ENCODE results near the gene ATXN2L. TPM values are rescaled to one million over a fixed set of nuclear protein-coding genes. Genes with fewer than 3 reads are reported as not detected.
"Not testable (repeated sequence)": the region's sequence is repeated elsewhere in the genome, so short reads cannot be mapped to it uniquely, and the experiment has no call there.

ATXN2L gene, protein sequence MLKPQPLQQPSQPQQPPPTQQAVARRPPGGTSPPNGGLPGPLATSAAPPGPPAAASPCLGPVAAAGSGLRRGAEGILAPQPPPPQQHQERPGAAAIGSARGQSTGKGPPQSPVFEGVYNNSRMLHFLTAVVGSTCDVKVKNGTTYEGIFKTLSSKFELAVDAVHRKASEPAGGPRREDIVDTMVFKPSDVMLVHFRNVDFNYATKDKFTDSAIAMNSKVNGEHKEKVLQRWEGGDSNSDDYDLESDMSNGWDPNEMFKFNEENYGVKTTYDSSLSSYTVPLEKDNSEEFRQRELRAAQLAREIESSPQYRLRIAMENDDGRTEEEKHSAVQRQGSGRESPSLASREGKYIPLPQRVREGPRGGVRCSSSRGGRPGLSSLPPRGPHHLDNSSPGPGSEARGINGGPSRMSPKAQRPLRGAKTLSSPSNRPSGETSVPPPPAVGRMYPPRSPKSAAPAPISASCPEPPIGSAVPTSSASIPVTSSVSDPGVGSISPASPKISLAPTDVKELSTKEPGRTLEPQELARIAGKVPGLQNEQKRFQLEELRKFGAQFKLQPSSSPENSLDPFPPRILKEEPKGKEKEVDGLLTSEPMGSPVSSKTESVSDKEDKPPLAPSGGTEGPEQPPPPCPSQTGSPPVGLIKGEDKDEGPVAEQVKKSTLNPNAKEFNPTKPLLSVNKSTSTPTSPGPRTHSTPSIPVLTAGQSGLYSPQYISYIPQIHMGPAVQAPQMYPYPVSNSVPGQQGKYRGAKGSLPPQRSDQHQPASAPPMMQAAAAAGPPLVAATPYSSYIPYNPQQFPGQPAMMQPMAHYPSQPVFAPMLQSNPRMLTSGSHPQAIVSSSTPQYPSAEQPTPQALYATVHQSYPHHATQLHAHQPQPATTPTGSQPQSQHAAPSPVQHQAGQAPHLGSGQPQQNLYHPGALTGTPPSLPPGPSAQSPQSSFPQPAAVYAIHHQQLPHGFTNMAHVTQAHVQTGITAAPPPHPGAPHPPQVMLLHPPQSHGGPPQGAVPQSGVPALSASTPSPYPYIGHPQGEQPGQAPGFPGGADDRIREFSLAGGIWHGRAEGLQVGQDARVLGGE
- 70.9 and 81.2 TPM in 2 replicates for total RNA-seq
- 116 and 129 TPM in 2 replicates for polyA plus RNA-seq

DNA sequence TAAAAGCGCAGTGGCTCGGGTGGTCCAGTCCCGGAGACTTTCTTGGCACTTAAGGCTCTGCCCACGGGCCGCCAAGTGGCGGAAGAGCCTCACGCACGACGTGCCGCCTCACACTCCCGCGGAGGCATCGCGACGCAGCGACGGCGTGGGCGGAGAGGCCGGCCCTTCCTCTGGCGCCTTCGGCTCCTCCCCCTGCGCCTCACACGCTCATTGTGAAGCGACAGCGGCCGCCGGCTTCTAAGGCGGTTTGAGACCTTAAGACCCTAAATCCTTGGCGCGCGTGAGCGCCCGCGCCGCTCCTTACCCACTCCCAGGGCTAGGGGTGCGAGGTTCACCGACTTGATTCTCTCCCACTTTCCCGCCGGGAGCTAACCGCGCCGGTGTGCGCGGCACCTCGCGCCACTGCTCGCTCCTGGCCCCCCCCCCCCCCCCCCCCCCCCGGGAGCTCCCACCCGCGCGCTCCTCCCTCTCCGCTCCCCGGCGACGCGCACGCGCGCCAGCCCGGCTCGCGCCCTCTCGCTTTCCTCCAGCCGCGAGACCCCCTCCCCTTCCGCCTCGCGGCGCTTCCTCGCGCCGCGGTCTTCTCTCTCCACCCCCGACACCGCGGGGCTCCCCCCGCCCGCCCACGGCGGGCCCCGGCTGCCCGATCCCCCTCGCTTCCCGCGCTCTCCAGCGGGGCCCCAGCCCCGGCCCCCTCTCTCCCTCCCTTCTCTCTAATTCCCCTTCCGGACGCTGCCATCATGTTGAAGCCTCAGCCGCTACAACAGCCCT, at the start of gene ATXN2L:
Gene ATXN2L (plus strand): TSS at position 480 of the 771 bp plus-strand sequence. CDS start 261 bp downstream, at position 741.
- Histone ChIP-seq H3K4me1 (ENCODE audit: low read depth) (peaks cover 10% of the 10 kb centered on the region), H3K27ac (peak within 1 kb of the TSS; percentile 99), H3K4me3 (peak within 1 kb of the TSS; percentile 97), H3K27me3 (no peaks in the 10 kb centered on the region), H3K9me3 (ENCODE audit: low read depth) (no peaks in the 10 kb centered on the region), H3K36me3 (peaks cover 21% of the 10 kb centered on the region)
- DNase-seq (ENCODE audit: low read depth in 1 of 2, low spot score in 1 of 2), result peak; percentile 96 to 99
- TF ChIP-seq CTCF (IDR thresholded peaks at IDR 0.05; ENCODE audit: low read depth, low read length), result no peak

GRCh38 chr16:28781697-28782096, 41.1 kb upstream of the ATXN2L start:
- H3K27ac ChIP-seq; H3K36me3 ChIP-seq; H3K4me3 ChIP-seq; H3K4me1 ChIP-seq (ENCODE audit: low read depth); H3K9me3 ChIP-seq (ENCODE audit: low read depth); DNase-seq (ENCODE audit: low read depth in 1 of 2, low spot score in 1 of 2); H3K27me3 ChIP-seq: not testable (repeated sequence)

- not testable (repeated sequence) for DNase-seq (ENCODE audit: low read depth in 1 of 2, low spot score in 1 of 2); H3K4me3 ChIP-seq; H3K4me1 ChIP-seq (ENCODE audit: low read depth); H3K27ac ChIP-seq; H3K9me3 ChIP-seq (ENCODE audit: low read depth); H3K36me3 ChIP-seq; H3K27me3 ChIP-seq
Measured at GRCh38 chr16:28782357-28782756, 40.4 kb upstream of the ATXN2L start.

DNA sequence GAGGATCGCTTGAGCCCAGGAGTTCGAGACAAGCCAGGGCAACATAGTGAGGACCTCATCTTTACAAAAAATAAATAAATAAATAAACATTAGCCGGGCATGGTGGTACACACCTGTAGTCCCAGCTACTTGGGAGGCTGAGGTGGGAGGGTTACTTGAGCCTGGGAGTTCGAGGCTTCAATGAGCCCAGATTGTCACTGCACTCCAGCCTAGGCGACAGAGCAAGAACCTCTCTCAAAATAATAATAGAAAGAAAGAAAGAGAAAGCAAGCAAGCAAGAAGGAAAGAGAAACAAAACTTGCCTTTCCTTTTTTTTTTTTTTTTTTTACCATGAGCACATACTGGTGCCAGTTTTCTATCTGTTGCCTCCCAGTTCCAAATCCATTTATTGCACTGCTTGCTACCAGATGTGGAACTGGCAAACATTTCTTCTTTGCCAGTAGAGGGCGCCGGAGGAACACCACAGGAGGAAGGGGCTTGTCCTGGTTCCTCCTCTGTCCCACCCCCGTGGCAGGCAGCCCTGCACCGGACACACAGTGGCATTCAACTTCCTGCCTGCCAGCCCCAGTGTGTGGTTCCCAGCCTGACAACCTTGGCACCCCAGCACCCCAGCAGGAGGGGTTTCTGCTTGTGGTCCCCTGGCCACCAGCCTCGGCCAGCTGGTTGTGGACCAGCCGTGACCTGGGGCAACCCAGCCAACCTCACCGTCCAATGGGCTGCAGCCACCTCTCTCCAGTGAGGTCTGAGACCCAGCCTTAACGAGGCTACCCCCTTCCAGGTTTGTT, 20.4 kb upstream of the ATXN2L start:
- H3K27ac ChIP-seq; H3K27me3 ChIP-seq; H3K36me3 ChIP-seq; H3K4me1 ChIP-seq (ENCODE audit: low read depth); H3K4me3 ChIP-seq; H3K9me3 ChIP-seq (ENCODE audit: low read depth): not testable (repeated sequence)
- peak in 1 of 2 donors; percentile 79 for DNase-seq (ENCODE audit: low read depth in 1 of 2, low spot score in 1 of 2)
- TF ChIP-seq CTCF (IDR thresholded peaks at IDR 0.05; ENCODE audit: low read depth, low read length), result peak; percentile 28

DNA sequence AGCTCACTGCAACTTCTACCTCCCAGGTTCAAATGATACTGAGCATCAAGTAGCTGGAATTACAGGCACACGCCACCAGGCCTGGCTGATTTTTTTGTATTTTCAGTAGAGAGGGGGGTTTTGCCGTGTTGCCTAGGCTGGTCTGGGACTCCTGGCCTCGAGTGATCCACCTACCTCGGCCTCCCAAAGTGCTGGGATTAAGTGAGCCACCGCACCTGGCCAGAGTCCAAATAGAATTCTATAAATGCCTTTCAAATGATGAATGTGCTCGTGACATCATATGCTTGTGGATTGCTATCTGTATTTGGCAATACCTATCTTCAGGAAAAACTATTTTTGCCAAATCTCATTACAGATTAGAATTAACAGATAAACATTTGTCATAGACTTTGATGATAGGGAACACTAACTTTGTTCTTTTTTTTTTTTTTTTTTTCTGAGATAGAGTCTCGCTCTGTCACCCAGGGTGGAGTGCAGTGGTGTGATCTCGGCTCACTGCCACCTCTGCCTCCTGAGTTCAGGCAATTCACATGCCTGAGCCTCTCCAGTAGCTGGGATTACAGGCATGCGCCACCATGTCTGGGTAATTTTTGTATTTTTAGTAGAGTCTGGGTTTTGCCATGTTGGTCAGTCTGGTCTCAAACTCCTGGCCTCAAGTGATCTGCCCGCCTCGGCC, 15.2 kb upstream of the ATXN2L start:
- not testable (repeated sequence) for H3K36me3 ChIP-seq; H3K27me3 ChIP-seq; H3K4me1 ChIP-seq (ENCODE audit: low read depth); H3K9me3 ChIP-seq (ENCODE audit: low read depth); H3K4me3 ChIP-seq; DNase-seq (ENCODE audit: low read depth in 1 of 2, low spot score in 1 of 2); H3K27ac ChIP-seq

- no peaks in the 10 kb centered on the region for H3K27me3 ChIP-seq
- H3K9me3 ChIP-seq (ENCODE audit: low read depth), result no peaks in the 10 kb centered on the region
- no peak overlapping the region for H3K4me3 ChIP-seq
- no peaks in the 10 kb centered on the region for H3K36me3 ChIP-seq
- H3K4me1 ChIP-seq (ENCODE audit: low read depth), result peaks cover 10% of the 10 kb centered on the region
- H3K27ac ChIP-seq, result no peak overlapping the region
- no peak for TF ChIP-seq CTCF (IDR thresholded peaks at IDR 0.05; ENCODE audit: low read depth, low read length)
- DNase-seq (ENCODE audit: low read depth in 1 of 2, low spot score in 1 of 2), result no peak
Measured at GRCh38 chr16:28820016-28820415, 2.8 kb upstream of the ATXN2L start.

GRCh38 chr16:28820546-28820945, 2.3 kb upstream of the ATXN2L start:
- not testable (repeated sequence) for H3K4me3 ChIP-seq

More at GRCh38 chr16:28820546-28820945, 2.3 kb upstream of the ATXN2L start:
- not testable (repeated sequence) for H3K9me3 ChIP-seq (ENCODE audit: low read depth); H3K36me3 ChIP-seq; H3K27ac ChIP-seq; H3K4me1 ChIP-seq (ENCODE audit: low read depth); H3K27me3 ChIP-seq; DNase-seq (ENCODE audit: low read depth in 1 of 2, low spot score in 1 of 2)

Data from cardiac muscle cell (in vitro differentiated cells and primary cell).